ENCODE measurements around the gene OGG1.

GRCh38 chr3:9779721-9780457 is 30.1 kb downstream of the OGG1 start:
- TF ChIP-seq CTCF (IDR thresholded peaks at IDR 0.05) (no peak), POLR2A (IDR thresholded peaks at IDR 0.05) (no peak)
